GM19193 (cell line): ENCODE measurements around the gene NCK1.

Experiments used
- POLR2A ChIP-seq: IDR thresholded peaks from 4 replicates; pipeline ENCODE4 v1.6.1; 2011; ENCODE audit not compliant: insufficient read depth, insufficient read length; ENCODE audit errors: extremely low read depth

The NCK1 gene

GRCh38 chr3:136920904-136921611 is 59.0 kb downstream of the NCK1 start:
- no peak for TF ChIP-seq POLR2A

DNA sequence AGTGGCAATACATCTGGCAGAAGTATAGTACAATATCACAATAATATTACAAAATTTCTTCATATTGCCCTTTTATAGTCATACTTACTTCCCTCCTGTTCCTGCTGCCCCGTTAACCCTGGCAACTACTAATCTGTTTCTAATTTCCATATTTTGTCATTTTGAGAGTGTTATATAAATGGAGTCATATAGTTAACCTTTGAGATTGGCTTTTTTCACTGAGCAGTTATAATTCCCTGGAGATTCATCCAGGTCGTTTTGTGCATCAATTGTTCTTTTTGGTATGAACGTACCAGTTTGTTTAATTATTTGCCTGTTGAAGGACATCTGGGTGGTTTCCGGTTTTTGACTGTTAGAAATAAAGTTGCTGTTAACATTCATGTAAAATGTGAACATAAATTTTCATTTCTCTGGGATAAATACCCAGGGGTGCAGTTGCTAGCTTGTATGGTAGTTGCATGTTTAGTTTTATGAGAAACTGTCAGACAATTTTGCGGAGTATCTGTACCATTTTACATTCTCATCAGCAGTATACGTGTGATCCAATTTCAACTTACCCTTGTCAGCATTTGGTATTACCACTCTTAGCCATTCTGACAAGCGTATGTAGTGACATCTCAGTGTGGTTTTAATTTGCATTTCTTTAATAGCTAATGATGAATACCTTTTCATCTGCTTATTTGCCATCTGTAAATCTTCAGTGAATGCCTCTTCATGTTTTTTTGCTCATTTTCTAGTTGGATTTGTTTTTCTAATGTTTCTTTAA is 63.6 kb downstream of the NCK1 start:
- no peak for TF ChIP-seq POLR2A

DNA sequence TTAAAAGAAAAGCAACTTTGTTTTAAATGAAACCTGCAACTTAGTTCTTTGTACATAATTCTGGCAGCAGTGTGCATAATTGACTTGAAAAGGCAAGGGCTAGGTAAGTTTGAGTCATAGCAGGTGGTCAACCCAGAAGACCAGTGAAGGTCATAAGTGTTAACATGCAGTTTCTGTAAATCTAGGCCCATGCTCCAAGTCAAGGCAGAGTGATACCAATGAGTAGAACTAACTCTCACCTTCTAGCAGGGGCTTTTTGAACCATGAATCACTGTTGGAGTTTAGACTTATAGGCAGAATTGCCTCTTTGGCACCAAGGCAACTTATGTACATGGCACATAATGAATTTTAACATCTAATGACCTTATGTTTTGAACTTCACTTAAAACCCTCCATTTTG is 66.2 kb downstream of the NCK1 start:
- no peak for TF ChIP-seq POLR2A

GRCh38 chr3:136929977-136930670 is 68.1 kb downstream of the NCK1 start:
- no peak for TF ChIP-seq POLR2A

DNA sequence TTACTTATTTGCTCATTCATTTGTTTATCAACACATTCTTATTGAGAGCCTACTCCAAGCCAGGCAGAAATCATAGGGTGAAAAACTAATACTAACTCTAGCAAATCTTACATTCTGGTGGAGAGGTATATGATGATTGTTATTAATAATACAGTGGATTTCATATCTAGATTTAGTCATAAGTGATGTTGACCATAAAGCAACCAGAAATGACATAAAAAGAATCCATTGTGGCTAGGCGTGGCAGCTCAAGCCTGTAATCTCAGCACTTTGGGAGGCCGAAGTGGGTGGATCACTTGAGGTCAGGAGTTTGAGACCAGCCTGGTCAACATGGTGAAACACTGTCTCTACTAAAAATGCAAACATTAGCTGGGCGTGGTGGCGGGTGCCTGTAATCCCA is 69.6 kb downstream of the NCK1 start:
- TF ChIP-seq POLR2A = no peak

- no peak for TF ChIP-seq POLR2A
Measured at GRCh38 chr3:136932523-136932922, 70.5 kb downstream of the NCK1 start.

- no peak for TF ChIP-seq POLR2A
Measured at GRCh38 chr3:136932978-136933772, 71.2 kb downstream of the NCK1 start.

DNA sequence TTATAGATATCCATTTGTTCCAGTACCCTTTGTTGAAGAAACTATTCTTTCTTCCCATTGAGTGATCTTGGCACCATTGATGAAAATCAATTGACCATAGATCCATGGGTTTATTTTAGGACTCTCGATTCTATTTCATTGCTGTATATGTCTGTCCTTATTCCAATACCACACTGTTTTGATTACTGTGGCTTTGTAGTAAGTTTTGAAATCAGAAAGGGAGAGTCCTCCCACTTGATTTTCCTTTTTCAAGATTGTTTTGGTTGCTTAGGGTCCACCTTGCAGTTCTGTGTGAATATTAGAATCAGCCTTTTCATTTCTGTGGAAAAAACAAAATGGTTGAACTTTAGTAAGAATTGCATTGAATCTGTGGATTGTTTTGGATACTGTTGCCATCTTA is 75.2 kb downstream of the NCK1 start:
- no peak for TF ChIP-seq POLR2A

DNA sequence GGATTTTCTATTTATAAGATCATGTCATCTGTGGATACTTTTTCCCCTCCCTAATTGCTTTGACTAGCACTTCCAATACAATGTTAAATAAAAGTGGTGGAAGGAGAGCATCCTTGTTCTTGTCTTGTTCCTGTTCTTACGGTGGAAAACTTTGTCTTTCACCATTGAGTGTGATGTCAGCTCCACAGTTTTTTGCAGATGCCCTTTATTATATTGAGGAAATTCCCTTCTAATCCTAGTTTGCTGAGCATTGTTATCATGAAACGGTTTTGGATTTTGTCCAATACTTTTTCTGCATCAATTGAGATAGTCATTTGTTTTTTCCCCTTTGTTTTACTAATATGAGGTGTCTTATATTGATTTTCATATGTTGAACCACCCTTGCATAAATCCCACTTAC is 75.8 kb downstream of the NCK1 start:
- TF ChIP-seq POLR2A = no peak

DNA sequence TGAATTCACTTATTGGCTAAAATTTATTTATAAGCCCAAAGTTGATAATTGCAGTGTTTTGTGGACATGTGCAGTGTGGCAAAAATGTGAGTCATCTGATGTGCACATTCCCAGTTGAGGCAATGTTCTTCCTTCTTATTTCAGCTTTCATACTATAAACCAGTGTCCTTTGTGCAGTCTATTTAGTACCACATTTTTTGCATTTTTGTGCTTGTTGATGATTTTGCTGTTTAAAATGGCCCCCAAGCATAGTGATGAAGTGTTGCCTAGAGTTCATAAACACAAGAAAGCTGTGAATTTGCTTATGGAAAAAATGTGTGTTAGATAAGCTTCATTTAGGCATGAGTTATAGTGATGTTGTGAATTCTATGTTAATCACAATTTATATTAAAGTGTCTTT is 76.3 kb downstream of the NCK1 start:
- no peak for TF ChIP-seq POLR2A

- TF ChIP-seq POLR2A = no peak
Measured at GRCh38 chr3:136939489-136939888, 77.5 kb downstream of the NCK1 start.

DNA sequence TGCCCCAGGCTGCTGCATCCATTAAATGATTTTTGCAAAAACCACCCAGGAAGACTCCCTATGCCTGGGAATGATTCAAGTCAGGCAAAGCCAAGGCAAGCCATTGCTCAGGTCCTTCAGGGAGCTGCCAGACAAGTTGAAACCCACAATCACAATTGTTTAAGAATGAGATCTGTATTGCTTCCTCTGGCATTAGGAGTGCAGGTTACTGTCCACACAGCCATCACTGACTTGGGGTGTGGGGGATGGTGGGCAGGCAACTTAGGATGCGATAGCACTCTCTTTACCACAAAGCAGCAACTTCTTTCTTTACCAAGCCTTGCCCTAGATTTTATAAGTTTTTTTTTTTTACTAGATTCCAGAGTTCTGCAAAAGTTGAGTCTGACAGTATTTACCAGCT is 80.8 kb downstream of the NCK1 start:
- TF ChIP-seq POLR2A = no peak

DNA sequence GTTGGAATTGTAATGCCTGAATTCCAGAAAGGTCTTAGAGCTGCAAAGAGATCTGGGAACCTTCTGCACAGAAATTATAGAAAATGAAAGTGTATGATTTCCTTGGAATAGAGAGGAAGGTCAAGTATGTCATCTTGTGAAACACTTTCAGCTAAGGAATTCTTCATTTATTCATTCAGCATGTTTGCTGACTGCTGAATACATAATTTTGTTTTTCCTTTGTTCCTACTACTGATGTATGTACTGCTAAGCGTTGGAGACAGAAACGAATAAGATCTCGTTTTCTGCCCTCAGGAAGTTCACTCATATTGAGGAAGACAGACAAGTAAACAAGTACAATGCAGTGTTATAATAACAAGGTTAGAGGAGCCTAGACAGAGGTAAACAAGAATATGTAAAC is 81.4 kb downstream of the NCK1 start:
- no peak for TF ChIP-seq POLR2A

GRCh38 chr3:136946978-136947377 is 85.0 kb downstream of the NCK1 start:
- TF ChIP-seq POLR2A = no peak

- TF ChIP-seq POLR2A = no peak
Measured at GRCh38 chr3:136947477-136947876, 85.5 kb downstream of the NCK1 start.

- TF ChIP-seq POLR2A = no peak
Measured at GRCh38 chr3:136949146-136949545, 87.1 kb downstream of the NCK1 start.

DNA sequence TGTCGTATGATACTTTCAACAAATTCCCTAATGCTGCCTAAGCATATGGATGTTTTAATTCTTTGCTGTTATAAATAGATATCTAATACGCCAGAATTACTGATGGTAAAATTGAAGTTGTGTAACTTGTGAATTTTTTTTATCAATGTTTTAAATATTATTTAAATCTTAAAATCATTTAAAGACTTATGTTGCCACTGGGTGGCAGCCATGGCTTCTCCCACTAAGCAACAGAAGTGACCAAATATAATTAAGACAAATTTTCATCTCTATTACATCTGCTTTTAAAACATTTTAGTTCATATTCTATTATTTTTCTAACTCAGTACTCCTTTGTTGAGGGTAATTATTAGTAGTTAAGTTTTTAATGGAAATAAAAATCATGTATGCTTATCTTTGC is 87.7 kb downstream of the NCK1 start:
- no peak for TF ChIP-seq POLR2A
